Mucosa of descending colon (tissue), 3 donors: Measurements from ENCODE around the gene SLC44A3. TPM values are rescaled to one million over a fixed set of nuclear protein-coding genes. Genes with fewer than 3 reads are reported as not detected.

Source experiments
- ATAC-seq: fragments of 200-7000 bp; cut with Tn5 transposase; one replicate; pipeline ENCODE4 v1.9.1; 2020; ENCODE audit warnings: mild to moderate bottlenecking, moderate library complexity
- DNase-seq, 3 donors: peaks; one replicate each; pipeline ENCODE4 v3.0.0-alpha.2; 2020
- H3K36me3 ChIP-seq: fragments of 200-600 bp; one replicate; pipeline ENCODE4 v1.8.0; 2021; ENCODE audit warnings: low read depth, mild to moderate bottlenecking
- H3K4me1 ChIP-seq: fragments of 200-600 bp; one replicate; pipeline ENCODE4 v1.8.0; 2021; ENCODE audit warnings: low read depth, mild to moderate bottlenecking
- H3K4me3 ChIP-seq: fragments of 200-600 bp; one replicate; pipeline ENCODE4 v1.8.0; 2021; ENCODE audit warnings: mild to moderate bottlenecking
- H3K9me3 ChIP-seq: fragments of 200-600 bp; one replicate; pipeline ENCODE4 v1.8.0; 2021; ENCODE audit warnings: mild to moderate bottlenecking
- CTCF ChIP-seq: fragments of 200-600 bp; IDR thresholded peaks from one replicate; pipeline ENCODE4 v1.8.0; 2022; ENCODE audit warnings: antibody characterized with exemption, mild to moderate bottlenecking
- intact Hi-C, 2 donors: fragments of 100-400 bp; cut with DNase I in 1 of 2; cut with micrococcal nuclease in 1 of 2; formaldehyde crosslinking; loops; one replicate each; pipeline versions ENCODE4 v1.11.0 to v1.11.1; 2022; cut with DNase I, micrococcal nuclease
- long read RNA-seq, 2 donors: library from polyadenylated mRNA; unstranded; transcript quantifications; one replicate each; pipeline ENCODE4 v2.0.0, GENCODE V29; 2019 to 2021
- total RNA-seq, 3 donors: library from RNA; stranded (reverse); fragmentation: NEBNext Ultra II Directional in 2 of 3; extraction: Animal tissue kit (Norgen Biotek cat#: 25700) in 2 of 3; gene quantifications; one replicate each; pipeline versions ENCODE4 v1.2.1 to v1.2.4, GENCODE V29; 2021 to 2023
- donor health status: DM: no; HTN: no; CAD: no; lungs with moderate emphysema.
- donor health status: DM: no; HTN: no; CAD: no.
- donor health status: DM: no; HTN: yes; CAD: no.

Gene SLC44A3
- total RNA-seq = 10 to 100 TPM; 37.4 to 89.1 (median 49.5) TPM
- long read RNA-seq, donor 1, transcript SLC44A3-201 (15 exons, 2,388 nt) = major isoform, 17 of 35 reads
- long read RNA-seq, donor 1, partial matches to known transcripts = 2 of 35 reads
- long read RNA-seq, donor 1, other reads (novel, unspliced or antisense) = 11 of 35 reads
- long read RNA-seq, donor 2, transcript SLC44A3-201 (15 exons, 2,388 nt) = major isoform, 5 of 32 reads
- long read RNA-seq, donor 2, partial matches to known transcripts = 3 of 32 reads
- long read RNA-seq, donor 2, other reads (novel, unspliced or antisense) = 19 of 32 reads

- H3K9me3 ChIP-seq = no peaks in the 10 kb centered on the region
- intact Hi-C loops = no loop called here
- ATAC-seq (peak; percentile 85), DNase-seq (peak; percentile 65 to 81 (median 79))
- H3K4me3 ChIP-seq = peak within 1 kb of the TSS; percentile 36
- peak; percentile 28 for TF ChIP-seq CTCF
- H3K4me1 ChIP-seq = peaks cover 29% of the 10 kb centered on the region
- no peaks in the 10 kb centered on the region for H3K36me3 ChIP-seq
Observed at GRCh38 chr1:94819945-94820746, at the start of gene SLC44A3. Gene SLC44A3 (plus strand): TSS chr1:94820357. CDS start chr1:94820452, 95 bp downstream.

- ATAC-seq = no peak
- no peaks in the 10 kb centered on the region for H3K36me3 ChIP-seq
- H3K4me1 ChIP-seq = no peaks in the 10 kb centered on the region
- TF ChIP-seq CTCF = no peak
- DNase-seq = no peak
- no peak overlapping the region for H3K4me3 ChIP-seq
- no peaks in the 10 kb centered on the region for H3K9me3 ChIP-seq
- intact Hi-C loops = no loop called here
Observed at GRCh38 chr1:94772230-94772641, 47.9 kb upstream of the SLC44A3 start.

GRCh38 chr1:94772845-94773244 lies 47.3 kb upstream of the SLC44A3 start:
- intact Hi-C loops = no loop called here
- no peaks in the 10 kb centered on the region for H3K4me1 ChIP-seq
- ATAC-seq = no peak

GRCh38 chr1:94773296-94773809 lies 46.8 kb upstream of the SLC44A3 start:
- H3K9me3 ChIP-seq = no peaks in the 10 kb centered on the region
- no peaks in the 10 kb centered on the region for H3K4me1 ChIP-seq
- DNase-seq (no peak), ATAC-seq (peak; percentile 69)
- no peak overlapping the region for H3K4me3 ChIP-seq
- TF ChIP-seq CTCF = no peak
- H3K36me3 ChIP-seq = no peaks in the 10 kb centered on the region
- intact Hi-C loops = no loop called here

More at GRCh38 chr1:94772845-94773244, 47.3 kb upstream of the SLC44A3 start:
- no peaks in the 10 kb centered on the region for H3K9me3 ChIP-seq
- TF ChIP-seq CTCF = no peak
- H3K36me3 ChIP-seq = no peaks in the 10 kb centered on the region
- no peak overlapping the region for H3K4me3 ChIP-seq
- no peak for DNase-seq

GRCh38 chr1:94773931-94774422 lies 46.2 kb upstream of the SLC44A3 start:
- no peak for TF ChIP-seq CTCF
- intact Hi-C loops = no loop called here
- no peaks in the 10 kb centered on the region for H3K4me1 ChIP-seq
- no peaks in the 10 kb centered on the region for H3K9me3 ChIP-seq
- H3K4me3 ChIP-seq = no peak overlapping the region
- H3K36me3 ChIP-seq = no peaks in the 10 kb centered on the region
- ATAC-seq = no peak
- DNase-seq = no peak
